OCI-LY3 (cell line): Measurements from ENCODE around the gene FXR2.

ENCODE experiments used
- H2AFZ ChIP-seq: fragments of 200-600, 300-600 bp; shearing (Covaris generic); 2 replicates; pipeline ENCODE4 v1.6.0; 2014; ENCODE audit warnings: antibody characterized with exemption, low read depth, low read length
- H3K27ac ChIP-seq: fragments of 200-600, 300-600 bp; sonication (generic); 2 replicates; pipeline ENCODE4 v1.5.1; 2014; ENCODE audit warnings: mild to moderate bottlenecking, low read length, moderate library complexity, mixed read lengths
- H3K27me3 ChIP-seq: fragments of 200-600, 300-600 bp; sonication (generic); 2 replicates; pipeline ENCODE4 v1.6.1; 2014; ENCODE audit warnings: low read depth, low read length, mixed read lengths
- H3K36me3 ChIP-seq: fragments of 200-600, 300-600 bp; sonication (generic); replicated peaks from 2 replicates; pipeline ENCODE3; 2014; ENCODE audit warnings: low read depth, low read length, mixed read lengths
- H3K4me1 ChIP-seq: fragments of 300-600, 200-600 bp; sonication (generic); 2 replicates; pipeline ENCODE4 v1.6.1; 2014; ENCODE audit warnings: low read length, mixed read lengths
- H3K4me2 ChIP-seq: fragments of 200-600, 300-600 bp; sonication (generic); 2 replicates; pipeline ENCODE4 v1.6.1; 2014; ENCODE audit warnings: low read length, mixed read lengths
- H3K4me3 ChIP-seq: fragments of 300-600, 200-600 bp; sonication (generic); 2 replicates; pipeline ENCODE4 v1.5.1; 2014; ENCODE audit warnings: antibody characterized with exemption, mild to moderate bottlenecking, low read length, moderate library complexity
- H3K79me2 ChIP-seq: fragments of 300-600, 200-600 bp; shearing (Covaris generic); 2 replicates; pipeline ENCODE4 v1.6.1; 2014; ENCODE audit warnings: mild to moderate bottlenecking, low read length, mixed read lengths
- H3K9ac ChIP-seq: fragments of 300-600, 200-600 bp; shearing (Covaris generic); 2 replicates; pipeline ENCODE4 v1.6.0; 2014; ENCODE audit warnings: mild to moderate bottlenecking, low read length, moderate library complexity
- H3K9me3 ChIP-seq: fragments of 200-600, 300-600 bp; shearing (Covaris generic); 2 replicates; pipeline ENCODE4 v1.6.1; 2014; ENCODE audit warnings: low read length, mixed read lengths; ENCODE audit not compliant: insufficient read depth
- H4K20me1 ChIP-seq: fragments of 200-600, 300-600 bp; sonication (generic); 2 replicates; pipeline ENCODE4 v1.6.1; 2016; ENCODE audit warnings: low read length, mixed read lengths; ENCODE audit not compliant: insufficient read depth
- EZH2phosphoT487 ChIP-seq: fragments of 200-600 bp; shearing (Covaris generic); IDR thresholded peaks from 2 replicates; pipeline ENCODE4 v1.6.1; 2018; ENCODE audit warnings: antibody characterized with exemption, mixed run types, low read depth
- TF ChIP-seq, protein P1 (sequence below): fragments of 200-600, 300-600 bp; sonication (generic); IDR thresholded peaks from 2 replicates; pipeline ENCODE4 v1.5.1; 2014; ENCODE audit warnings: antibody characterized with exemption, low read length, low read depth

The FXR2 gene

GRCh38 chr17:7636163-7636562 is 21.5 kb upstream of the FXR2 start:
- no peaks in the 10 kb centered on the region for H3K27me3 ChIP-seq
- TF ChIP-seq, protein P1, sequence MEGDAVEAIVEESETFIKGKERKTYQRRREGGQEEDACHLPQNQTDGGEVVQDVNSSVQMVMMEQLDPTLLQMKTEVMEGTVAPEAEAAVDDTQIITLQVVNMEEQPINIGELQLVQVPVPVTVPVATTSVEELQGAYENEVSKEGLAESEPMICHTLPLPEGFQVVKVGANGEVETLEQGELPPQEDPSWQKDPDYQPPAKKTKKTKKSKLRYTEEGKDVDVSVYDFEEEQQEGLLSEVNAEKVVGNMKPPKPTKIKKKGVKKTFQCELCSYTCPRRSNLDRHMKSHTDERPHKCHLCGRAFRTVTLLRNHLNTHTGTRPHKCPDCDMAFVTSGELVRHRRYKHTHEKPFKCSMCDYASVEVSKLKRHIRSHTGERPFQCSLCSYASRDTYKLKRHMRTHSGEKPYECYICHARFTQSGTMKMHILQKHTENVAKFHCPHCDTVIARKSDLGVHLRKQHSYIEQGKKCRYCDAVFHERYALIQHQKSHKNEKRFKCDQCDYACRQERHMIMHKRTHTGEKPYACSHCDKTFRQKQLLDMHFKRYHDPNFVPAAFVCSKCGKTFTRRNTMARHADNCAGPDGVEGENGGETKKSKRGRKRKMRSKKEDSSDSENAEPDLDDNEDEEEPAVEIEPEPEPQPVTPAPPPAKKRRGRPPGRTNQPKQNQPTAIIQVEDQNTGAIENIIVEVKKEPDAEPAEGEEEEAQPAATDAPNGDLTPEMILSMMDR: no peak
- no peak for TF ChIP-seq EZH2phosphoT487
- no peaks in the 10 kb centered on the region for H3K4me1 ChIP-seq
- H3K9ac ChIP-seq: no peak overlapping the region
- no peak overlapping the region for H2AFZ ChIP-seq
- H3K4me2 ChIP-seq: no peak overlapping the region
- no peaks in the 10 kb centered on the region for H3K79me2 ChIP-seq
- no peaks in the 10 kb centered on the region for H3K9me3 ChIP-seq
- no peaks in the 10 kb centered on the region for H4K20me1 ChIP-seq
- no peaks in the 10 kb centered on the region for H3K36me3 ChIP-seq
- H3K4me3 ChIP-seq: no peak overlapping the region
- H3K27ac ChIP-seq: no peak overlapping the region

DNA sequence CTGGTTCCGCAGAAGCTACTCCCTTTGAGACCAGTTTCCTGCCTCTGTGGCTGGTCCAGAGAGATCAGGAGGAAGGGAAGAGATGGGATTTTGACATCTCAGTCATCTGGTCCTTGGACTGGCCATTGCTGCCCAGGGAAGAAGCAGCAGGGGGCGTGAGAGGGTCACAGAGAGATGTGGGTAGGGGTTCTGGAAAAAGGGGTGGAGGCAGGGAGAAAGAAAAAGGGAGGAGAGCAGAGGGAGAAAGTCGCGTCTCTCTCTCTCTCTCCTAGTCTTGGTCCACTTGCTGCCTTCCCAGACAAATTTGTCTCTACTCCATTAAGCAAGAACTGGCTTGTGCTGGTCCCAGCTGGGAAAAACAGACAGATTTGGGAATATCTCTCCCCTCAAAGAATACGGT is 19.7 kb upstream of the FXR2 start:
- H3K36me3 ChIP-seq: no peaks in the 10 kb centered on the region
- H2AFZ ChIP-seq: no peak overlapping the region
- no peak overlapping the region for H3K9ac ChIP-seq
- no peak overlapping the region for H3K4me2 ChIP-seq
- no peaks in the 10 kb centered on the region for H3K79me2 ChIP-seq
- H4K20me1 ChIP-seq: no peaks in the 10 kb centered on the region
- H3K4me1 ChIP-seq: no peaks in the 10 kb centered on the region
- H3K27ac ChIP-seq: no peak overlapping the region
- H3K27me3 ChIP-seq: no peaks in the 10 kb centered on the region
- H3K4me3 ChIP-seq: no peak overlapping the region
- no peaks in the 10 kb centered on the region for H3K9me3 ChIP-seq
- TF ChIP-seq, protein P1: peak; percentile 34
- no peak for TF ChIP-seq EZH2phosphoT487

DNA sequence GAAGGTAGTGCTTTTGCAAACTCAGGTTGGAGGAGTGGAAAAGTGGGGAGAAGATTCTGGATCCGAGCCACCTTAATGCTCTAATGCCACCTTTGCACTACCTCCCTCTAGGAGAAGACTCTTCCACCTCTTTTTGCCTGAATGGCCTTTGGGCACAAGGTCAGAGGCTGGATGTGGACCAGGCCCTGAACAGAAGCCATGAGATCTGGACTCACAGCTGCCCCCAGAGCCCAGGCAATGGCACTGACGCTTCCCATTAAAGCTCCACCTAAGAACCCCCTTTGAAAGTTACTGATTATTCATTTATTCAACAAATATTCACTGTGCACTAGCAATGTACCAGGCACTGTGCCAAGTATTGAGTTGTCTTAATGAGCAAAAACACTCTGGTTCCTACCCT is 18.4 kb upstream of the FXR2 start:
- H3K9ac ChIP-seq: no peak overlapping the region
- no peaks in the 10 kb centered on the region for H3K4me1 ChIP-seq
- no peak for TF ChIP-seq EZH2phosphoT487
- TF ChIP-seq, protein P1: no peak
- peak overlapping the region; percentile 70; the same call in 1 of the 2 replicates for H2AFZ ChIP-seq
- H3K4me3 ChIP-seq: no peak overlapping the region
- no peaks in the 10 kb centered on the region for H4K20me1 ChIP-seq
- no peaks in the 10 kb centered on the region for H3K79me2 ChIP-seq
- no peaks in the 10 kb centered on the region for H3K9me3 ChIP-seq
- H3K4me2 ChIP-seq: no peak overlapping the region
- H3K27me3 ChIP-seq: no peaks in the 10 kb centered on the region
- no peak overlapping the region for H3K27ac ChIP-seq
- H3K36me3 ChIP-seq: no peaks in the 10 kb centered on the region

DNA sequence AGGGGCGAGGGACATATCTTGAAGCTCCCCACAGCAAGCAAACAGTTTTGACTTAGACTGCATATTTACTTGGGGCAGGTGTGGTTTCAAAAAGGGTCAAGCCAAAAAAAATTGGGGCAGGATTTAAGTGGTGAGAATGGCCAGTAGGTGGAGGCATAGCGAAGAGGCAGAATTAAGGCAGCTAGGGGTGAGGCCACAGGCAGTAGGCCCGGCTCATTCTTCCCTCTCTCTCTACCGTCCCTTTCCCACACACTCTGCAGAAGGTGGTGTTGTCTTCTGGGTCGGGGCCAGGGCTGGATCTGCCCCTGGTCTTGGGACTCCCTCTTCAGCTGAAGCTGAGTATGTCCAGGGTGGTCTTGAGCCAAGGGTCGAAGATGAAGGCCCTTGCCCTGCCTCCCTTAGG is 17.8 kb upstream of the FXR2 start:
- no peaks in the 10 kb centered on the region for H3K4me1 ChIP-seq

More for the DNA sequence above, 17.8 kb upstream of the FXR2 start:
- Histone ChIP-seq H3K9me3 (no peaks in the 10 kb centered on the region), H3K79me2 (no peaks in the 10 kb centered on the region), H3K4me2 (no peak overlapping the region), H3K27ac (no peak overlapping the region), H4K20me1 (no peaks in the 10 kb centered on the region), H2AFZ (peak overlapping the region; percentile 70; the same call in 1 of the 2 replicates), H3K4me3 (no peak overlapping the region), H3K36me3 (no peaks in the 10 kb centered on the region), H3K27me3 (no peaks in the 10 kb centered on the region), H3K9ac (no peak overlapping the region)
- TF ChIP-seq, protein P1: peak; percentile 50
- TF ChIP-seq EZH2phosphoT487: no peak
